Islet of Langerhans (tissue), 1 donor: Measurements from ENCODE around the gene ZNF658.
"Not testable (repeated sequence)": the region's sequence is repeated elsewhere in the genome, so short reads cannot be mapped to it uniquely, and the experiment has no call there.

Experiments
- FAIRE-seq: peaks from one replicate; lab custom pipeline; 2011; peaks lifted over from hg19 to GRCh38; lab: Jason Lieb, UNC

ZNF658 gene

DNA sequence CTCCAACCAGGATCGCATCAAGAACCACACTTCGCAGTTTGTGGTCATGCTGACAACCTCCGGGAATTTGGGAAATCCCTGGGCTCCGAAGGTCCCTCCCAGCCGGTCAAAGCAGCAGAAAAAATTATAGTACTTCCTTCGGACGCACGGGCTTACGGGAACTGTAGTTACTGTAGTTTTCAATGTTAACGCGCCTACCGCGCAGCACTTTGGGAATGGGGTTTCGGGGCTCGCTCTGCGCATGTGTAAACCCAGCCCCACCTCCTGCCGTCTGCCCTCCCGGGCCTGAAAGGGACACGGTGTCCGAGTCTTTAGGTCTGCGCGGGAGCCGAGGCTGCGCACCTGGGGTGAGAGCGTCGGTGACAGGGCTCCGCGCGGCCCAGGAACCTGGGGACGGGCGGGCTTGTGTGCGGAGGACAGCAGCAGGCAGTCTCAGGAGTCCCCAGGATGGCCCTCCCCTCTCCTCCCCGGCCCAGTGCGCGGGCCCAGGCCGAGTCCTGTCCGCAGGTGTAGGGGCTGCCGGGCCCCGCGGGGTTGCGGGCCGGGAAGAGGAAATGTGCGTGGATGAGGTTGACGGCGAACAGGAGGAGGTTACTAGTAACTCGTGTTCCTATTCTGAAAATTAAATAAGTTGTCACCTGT lies at the start of gene ZNF658:
TSS of gene ZNF658 (plus strand) at position 236 of the 642 bp plus-strand sequence. CDS start 2,837 bp downstream, outside the sequence.
- not testable (repeated sequence) for FAIRE-seq

GRCh38 chr9:66861732-66862131 lies 38.8 kb upstream of the ZNF658 start:
- FAIRE-seq: not testable (repeated sequence)

DNA sequence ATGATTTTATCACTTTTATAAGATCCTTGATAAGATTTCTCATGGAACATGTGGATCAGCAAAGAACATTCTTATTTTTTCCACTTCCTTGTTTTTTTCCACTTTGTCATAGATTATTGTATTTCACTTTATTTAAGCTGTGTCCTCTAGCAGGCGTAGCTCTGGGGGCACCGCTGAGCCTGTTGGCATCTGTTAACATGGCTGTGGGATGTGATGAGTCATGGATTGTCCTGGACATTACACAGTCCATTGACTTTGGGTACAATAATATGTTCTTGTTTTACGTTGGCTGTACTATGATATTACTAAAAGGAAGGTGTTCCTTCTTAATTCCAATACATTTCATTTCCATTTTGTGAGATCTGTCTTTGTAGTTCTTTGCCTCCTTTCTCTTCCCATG lies 31.9 kb upstream of the ZNF658 start:
- FAIRE-seq: not testable (repeated sequence)

DNA sequence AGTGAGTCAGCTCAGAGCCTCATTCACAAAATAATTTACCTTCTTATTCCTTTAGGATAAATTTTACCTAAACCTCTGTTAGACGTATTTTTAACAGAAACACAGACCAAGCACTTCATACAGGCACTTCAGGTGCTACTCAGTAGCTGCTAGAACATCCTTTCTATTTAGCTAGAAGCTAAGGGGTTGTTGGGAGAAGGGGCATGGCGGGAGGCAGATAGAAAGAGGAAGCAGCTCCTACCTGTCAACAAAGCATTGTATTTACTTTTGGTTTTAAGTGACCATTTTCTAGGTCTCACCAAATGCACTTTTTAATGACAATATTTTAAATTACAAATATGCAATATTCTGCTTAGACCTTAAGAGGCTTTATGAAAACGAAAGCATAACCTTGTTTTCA lies 19.9 kb upstream of the ZNF658 start:
- FAIRE-seq: not testable (repeated sequence)

DNA sequence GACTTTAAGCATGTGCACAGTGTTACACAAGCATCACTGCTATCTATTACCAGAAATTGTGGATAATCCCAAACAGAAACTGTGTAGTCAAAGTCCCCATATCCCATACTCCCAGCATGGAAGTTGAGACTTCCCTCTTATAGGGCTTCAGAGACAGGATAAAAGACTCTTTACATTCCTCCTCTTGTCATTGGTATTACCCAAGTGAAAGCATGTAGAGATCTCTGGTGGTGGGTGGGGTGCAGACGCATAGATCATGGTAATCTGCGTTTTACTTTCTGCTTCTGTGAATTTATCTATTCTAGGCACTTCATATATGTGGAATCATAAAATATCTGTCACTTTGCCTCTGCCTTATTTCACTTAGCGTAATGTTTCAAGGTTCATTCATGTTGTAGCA lies 18.7 kb upstream of the ZNF658 start:
- FAIRE-seq: not testable (repeated sequence)

GRCh38 chr9:66890334-66890733 lies 10.2 kb upstream of the ZNF658 start:
- FAIRE-seq: not testable (repeated sequence)

- not testable (repeated sequence) for FAIRE-seq
Observed at GRCh38 chr9:66901141-66901540, 616 bp downstream of the ZNF658 start.

DNA sequence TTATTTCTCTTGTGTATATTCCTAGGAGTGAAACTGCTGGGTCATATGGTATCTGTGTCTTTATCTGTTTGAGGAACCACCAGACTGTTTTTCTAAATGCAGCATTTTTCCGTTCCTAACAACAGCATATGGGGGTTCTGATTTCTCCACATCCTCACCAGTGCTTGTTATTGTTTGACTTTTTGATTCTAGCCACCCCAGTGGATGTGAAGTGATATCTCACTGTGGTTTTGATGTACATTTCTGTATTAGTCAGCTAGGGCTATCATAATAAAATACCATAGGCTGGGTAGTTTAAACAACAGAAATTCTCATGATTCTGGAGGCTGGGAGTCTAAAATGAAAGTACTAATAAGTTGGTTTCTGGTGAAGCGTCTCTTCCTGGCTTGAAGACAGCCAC lies 9.0 kb downstream of the ZNF658 start:
- FAIRE-seq: not testable (repeated sequence)

GRCh38 chr9:66920072-66920471 lies 19.5 kb downstream of the ZNF658 start:
- FAIRE-seq: not testable (repeated sequence)

- FAIRE-seq: not testable (repeated sequence)
Observed at GRCh38 chr9:66936194-66936870, 35.8 kb downstream of the ZNF658 start.

DNA sequence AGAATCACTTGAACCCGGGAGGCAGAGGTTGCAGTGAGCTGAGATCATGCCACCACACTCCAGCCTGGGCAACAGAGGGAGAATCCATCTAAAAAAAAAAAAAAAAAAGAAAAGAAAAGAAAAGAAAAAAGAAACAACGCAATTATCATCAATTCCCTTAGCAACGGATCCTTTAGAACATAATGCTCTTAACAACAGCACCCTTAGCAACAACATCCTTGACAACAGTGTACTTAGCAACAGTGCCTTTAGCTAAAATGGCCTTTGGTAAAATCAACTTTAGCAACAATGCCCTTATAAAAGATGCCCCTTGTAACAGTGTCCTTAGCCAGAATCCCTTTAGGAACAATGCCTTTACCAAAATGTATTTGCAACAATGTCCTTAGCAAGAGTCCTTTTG lies 37.1 kb downstream of the ZNF658 start:
- not testable (repeated sequence) for FAIRE-seq

DNA sequence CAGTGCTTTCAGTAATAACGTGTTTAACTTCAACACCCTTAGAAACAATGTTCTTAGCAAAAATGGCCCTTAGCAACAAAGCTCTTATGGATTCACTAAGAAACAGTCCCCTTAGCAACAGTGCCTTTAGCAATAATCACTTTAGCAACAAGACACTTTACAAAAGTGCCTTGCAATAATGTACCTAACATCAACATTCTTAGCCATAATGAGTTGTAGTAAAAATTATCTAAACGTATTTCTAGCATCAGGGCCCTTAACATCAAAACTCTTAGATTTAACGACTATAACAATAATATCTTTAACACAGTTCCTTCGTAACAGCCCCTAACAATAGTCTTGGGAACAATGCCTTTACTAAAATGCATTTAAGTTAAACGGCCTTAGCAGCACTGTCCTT lies 37.8 kb downstream of the ZNF658 start:
- not testable (repeated sequence) for FAIRE-seq

GRCh38 chr9:66939878-66940830 lies 39.6 kb downstream of the ZNF658 start:
- FAIRE-seq: not testable (repeated sequence)

GRCh38 chr9:66942400-66943155 lies 42.1 kb downstream of the ZNF658 start:
- not testable (repeated sequence) for FAIRE-seq

GRCh38 chr9:66952576-66952975 lies 52.1 kb downstream of the ZNF658 start:
- FAIRE-seq: not testable (repeated sequence)
